ENCODE results near the gene YIF1B.
"Not testable (repeated sequence)": the region's sequence is repeated elsewhere in the genome, so short reads cannot be mapped to it uniquely, and the experiment has no call there.

YIF1B gene

DNA sequence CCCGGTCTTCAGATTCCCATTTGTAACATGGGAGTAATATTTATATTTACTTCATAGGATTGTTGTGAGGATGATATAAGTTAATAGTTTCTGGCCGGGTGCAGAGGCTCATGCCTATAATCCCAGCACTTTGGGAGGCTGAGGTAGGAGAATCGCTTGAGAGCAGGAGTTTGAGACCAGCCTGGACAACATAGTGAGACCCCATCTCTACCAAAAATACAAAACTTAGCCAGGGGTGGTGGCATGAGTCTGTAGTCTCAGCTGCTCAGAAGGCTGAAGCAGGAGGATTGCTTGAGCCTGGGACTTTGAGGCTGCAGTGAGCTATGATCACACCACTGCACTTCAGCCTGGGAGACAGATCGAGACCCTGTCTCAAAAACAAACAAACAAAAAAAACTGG lies 31.1 kb upstream of the YIF1B start:
- H3K9me3 ChIP-seq (ENCODE audit: severe bottlenecking): no peaks in the 10 kb centered on the region
- H3K36me3 ChIP-seq (ENCODE audit: low read depth): no peaks in the 10 kb centered on the region
- no peaks in the 10 kb centered on the region for H3K27me3 ChIP-seq (ENCODE audit: insufficient read depth, poor library complexity, severe bottlenecking)
- TF ChIP-seq, protein P1, sequence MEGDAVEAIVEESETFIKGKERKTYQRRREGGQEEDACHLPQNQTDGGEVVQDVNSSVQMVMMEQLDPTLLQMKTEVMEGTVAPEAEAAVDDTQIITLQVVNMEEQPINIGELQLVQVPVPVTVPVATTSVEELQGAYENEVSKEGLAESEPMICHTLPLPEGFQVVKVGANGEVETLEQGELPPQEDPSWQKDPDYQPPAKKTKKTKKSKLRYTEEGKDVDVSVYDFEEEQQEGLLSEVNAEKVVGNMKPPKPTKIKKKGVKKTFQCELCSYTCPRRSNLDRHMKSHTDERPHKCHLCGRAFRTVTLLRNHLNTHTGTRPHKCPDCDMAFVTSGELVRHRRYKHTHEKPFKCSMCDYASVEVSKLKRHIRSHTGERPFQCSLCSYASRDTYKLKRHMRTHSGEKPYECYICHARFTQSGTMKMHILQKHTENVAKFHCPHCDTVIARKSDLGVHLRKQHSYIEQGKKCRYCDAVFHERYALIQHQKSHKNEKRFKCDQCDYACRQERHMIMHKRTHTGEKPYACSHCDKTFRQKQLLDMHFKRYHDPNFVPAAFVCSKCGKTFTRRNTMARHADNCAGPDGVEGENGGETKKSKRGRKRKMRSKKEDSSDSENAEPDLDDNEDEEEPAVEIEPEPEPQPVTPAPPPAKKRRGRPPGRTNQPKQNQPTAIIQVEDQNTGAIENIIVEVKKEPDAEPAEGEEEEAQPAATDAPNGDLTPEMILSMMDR (IDR thresholded peaks at IDR 0.05; ENCODE audit: poor library complexity, severe bottlenecking): no peak
- no peak for DNase-seq (ENCODE audit: low spot score)
- no peaks in the 10 kb centered on the region for H3K4me1 ChIP-seq (ENCODE audit: insufficient read depth, poor library complexity, severe bottlenecking)
- H3K27ac ChIP-seq (ENCODE audit: poor library complexity, severe bottlenecking): no peak overlapping the region
- ATAC-seq (ENCODE audit: low read depth): no peak
- no peak overlapping the region for H3K4me3 ChIP-seq (ENCODE audit: severe bottlenecking)

DNA sequence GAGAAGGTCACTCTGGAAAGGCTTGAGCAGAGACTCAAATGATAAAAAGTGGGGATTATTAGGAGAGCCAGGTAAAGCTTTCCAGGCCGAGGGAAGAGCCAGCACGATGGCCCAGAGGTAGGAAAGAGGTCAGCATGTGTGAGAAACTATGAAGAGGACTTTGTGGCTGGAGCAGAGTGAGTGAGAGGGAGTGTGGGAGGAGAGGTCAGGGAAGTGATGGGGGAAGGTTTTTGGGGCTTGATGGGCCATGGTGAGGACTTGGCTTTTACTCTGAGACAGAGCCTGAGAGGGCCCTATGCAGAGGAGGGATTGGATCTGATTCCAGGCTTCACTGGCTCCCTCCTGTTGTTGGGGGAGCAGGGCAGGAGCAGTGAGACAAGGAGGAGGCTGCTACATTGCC lies 25.2 kb upstream of the YIF1B start:
- Histone ChIP-seq H3K9me3 (ENCODE audit: severe bottlenecking) (no peaks in the 10 kb centered on the region), H3K27me3 (ENCODE audit: insufficient read depth, poor library complexity, severe bottlenecking) (no peaks in the 10 kb centered on the region), H3K27ac (ENCODE audit: poor library complexity, severe bottlenecking) (no peak overlapping the region), H3K4me3 (ENCODE audit: severe bottlenecking) (no peak overlapping the region), H3K36me3 (ENCODE audit: low read depth) (no peaks in the 10 kb centered on the region), H3K4me1 (ENCODE audit: insufficient read depth, poor library complexity, severe bottlenecking) (no peaks in the 10 kb centered on the region)
- ATAC-seq (ENCODE audit: low read depth) (no peak), DNase-seq (ENCODE audit: low spot score) (no peak)
- TF ChIP-seq, protein P1 (IDR thresholded peaks at IDR 0.05; ENCODE audit: poor library complexity, severe bottlenecking): no peak

DNA sequence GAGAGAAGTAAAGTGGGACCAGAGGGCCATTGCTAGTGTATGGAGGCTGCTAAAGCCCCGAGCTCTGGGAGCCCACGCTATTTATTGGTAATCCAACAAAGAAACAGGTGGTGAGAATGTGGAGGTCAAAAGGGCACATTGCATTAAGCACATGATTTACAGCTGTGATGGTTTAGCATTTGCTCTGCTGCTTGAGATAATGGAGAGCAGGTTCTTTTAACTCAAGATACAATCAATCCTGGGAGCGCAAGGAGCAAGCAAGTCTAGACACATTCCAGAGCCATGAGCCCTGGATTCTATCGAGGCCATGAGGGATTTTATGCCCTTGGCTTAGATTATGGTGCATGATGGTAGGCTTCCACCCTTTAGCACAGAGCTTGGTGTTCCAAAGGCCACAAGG lies 23.3 kb upstream of the YIF1B start:
- DNase-seq (ENCODE audit: low spot score); ATAC-seq (ENCODE audit: low read depth); H3K27ac ChIP-seq (ENCODE audit: poor library complexity, severe bottlenecking); H3K4me3 ChIP-seq (ENCODE audit: severe bottlenecking); H3K9me3 ChIP-seq (ENCODE audit: severe bottlenecking); H3K4me1 ChIP-seq (ENCODE audit: insufficient read depth, poor library complexity, severe bottlenecking); H3K36me3 ChIP-seq (ENCODE audit: low read depth); H3K27me3 ChIP-seq (ENCODE audit: insufficient read depth, poor library complexity, severe bottlenecking): not testable (repeated sequence)

GRCh38 chr19:38337360-38337653 lies 21.6 kb upstream of the YIF1B start:
- H3K9me3 ChIP-seq (ENCODE audit: severe bottlenecking): no peaks in the 10 kb centered on the region
- ATAC-seq (ENCODE audit: low read depth) (no peak), DNase-seq (ENCODE audit: low spot score) (no peak)
- TF ChIP-seq, protein P1 (IDR thresholded peaks at IDR 0.05; ENCODE audit: poor library complexity, severe bottlenecking): no peak
- no peaks in the 10 kb centered on the region for H3K4me1 ChIP-seq (ENCODE audit: insufficient read depth, poor library complexity, severe bottlenecking)
- H3K27ac ChIP-seq (ENCODE audit: poor library complexity, severe bottlenecking): peak overlapping the region; percentile 61
- H3K36me3 ChIP-seq (ENCODE audit: low read depth): no peaks in the 10 kb centered on the region
- H3K27me3 ChIP-seq (ENCODE audit: insufficient read depth, poor library complexity, severe bottlenecking): no peaks in the 10 kb centered on the region
- H3K4me3 ChIP-seq (ENCODE audit: severe bottlenecking): peak overlapping the region; percentile 46

DNA sequence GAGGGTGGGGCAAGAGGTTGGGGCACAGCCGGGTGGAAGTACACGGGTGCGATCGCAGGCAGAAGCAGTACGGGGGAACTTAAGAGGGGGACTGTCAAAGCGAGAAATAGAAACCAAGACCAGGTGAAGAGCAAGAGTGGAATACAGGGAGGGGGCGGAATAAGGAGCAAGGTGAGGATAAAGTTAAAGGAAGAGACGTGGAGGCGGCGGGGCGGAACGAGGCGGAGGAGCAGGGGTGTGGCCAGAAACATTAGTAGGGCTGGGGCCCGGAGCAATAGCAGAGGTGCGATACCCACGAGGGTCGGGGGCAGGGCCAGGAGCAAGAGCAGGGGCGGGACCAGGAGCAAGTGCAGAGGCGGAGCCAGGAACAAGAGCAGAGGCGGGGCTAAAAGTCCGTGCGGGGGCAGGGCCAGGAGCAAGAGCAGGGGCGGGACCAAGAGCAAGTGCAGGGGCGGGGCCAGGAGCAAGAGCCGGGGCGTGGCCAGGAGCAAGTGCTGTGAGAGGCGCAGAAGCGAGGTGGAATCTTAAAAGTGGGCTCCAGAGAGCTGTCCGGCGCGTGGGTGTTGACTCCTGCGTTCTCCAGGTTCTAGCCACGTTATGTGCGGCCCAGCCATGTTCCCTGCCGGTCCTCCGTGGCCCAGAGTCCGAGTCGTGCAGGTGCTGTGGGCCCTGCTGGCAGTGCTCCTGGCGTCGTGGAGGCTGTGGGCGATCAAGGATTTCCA lies 21.1 kb upstream of the YIF1B start:
- Histone ChIP-seq H3K27me3 (ENCODE audit: insufficient read depth, poor library complexity, severe bottlenecking) (no peaks in the 10 kb centered on the region), H3K36me3 (ENCODE audit: low read depth) (no peaks in the 10 kb centered on the region), H3K4me3 (ENCODE audit: severe bottlenecking) (peak overlapping the region; percentile 46), H3K4me1 (ENCODE audit: insufficient read depth, poor library complexity, severe bottlenecking) (no peaks in the 10 kb centered on the region), H3K9me3 (ENCODE audit: severe bottlenecking) (no peaks in the 10 kb centered on the region), H3K27ac (ENCODE audit: poor library complexity, severe bottlenecking) (peak overlapping the region; percentile 61)
- TF ChIP-seq, protein P1 (IDR thresholded peaks at IDR 0.05; ENCODE audit: poor library complexity, severe bottlenecking): no peak
- ATAC-seq (ENCODE audit: low read depth) (peak; percentile 59), DNase-seq (ENCODE audit: low spot score) (peak; percentile 95)

Data from RWPE2 (cell line).